ENCODE data around the gene MROH2A. TPM values are rescaled to one million over a fixed set of nuclear protein-coding genes. Genes with fewer than 3 reads are reported as not detected.

MROH2A gene
- total RNA-seq, 2 experiments from 2014 or later = not detected

- Mint-ChIP-seq H3K36me3 (ENCODE audit: low read depth) (no peaks in the 10 kb centered on the region), H3K9me3 (no peaks in the 10 kb centered on the region), H3K4me1 (ENCODE audit: low read depth) (no peaks in the 10 kb centered on the region), H3K27me3 (peaks cover 2% of the 10 kb centered on the region), H3K27ac (no peak overlapping the region), H3K4me3 (no peak overlapping the region)
- TF ChIP-seq CTCF (IDR thresholded peaks at IDR 0.05) = no peak
- intact Hi-C loops (cut with micrococcal nuclease) = no loop called here
- ChIA-PET POLR2A (no interaction called here), CTCF (no interaction called here)
- no peak for ATAC-seq
- no peak for DNase-seq
These were observed 45.6 kb downstream of the MROH2A start for GRCh38 chr2:233823731-233824121.

DNA sequence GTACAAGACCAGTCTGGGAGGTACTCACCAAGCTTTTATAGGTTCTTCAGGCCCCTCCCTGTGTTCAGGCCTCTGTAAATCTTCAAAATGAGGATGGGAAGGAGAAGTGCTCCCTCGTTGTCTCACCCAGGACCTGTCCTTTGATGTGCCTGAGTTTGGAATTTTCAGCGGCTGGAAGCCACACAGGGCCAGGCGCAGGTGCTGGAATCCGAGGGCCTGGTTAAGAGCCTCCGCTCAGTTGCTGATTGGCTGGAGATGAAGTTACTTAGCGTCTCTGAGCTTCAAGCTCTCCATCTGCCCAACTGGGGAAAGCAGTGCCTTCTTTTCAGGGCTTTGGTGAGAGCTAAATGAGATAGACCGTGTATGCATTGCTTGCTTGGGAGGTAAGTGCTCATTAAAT, 46.2 kb downstream of the MROH2A start:
- H3K4me3 Mint-ChIP-seq = no peak overlapping the region
- ChIA-PET CTCF (no interaction called here), POLR2A (no interaction called here)

GRCh38 chr2:233828546-233829192, 50.5 kb downstream of the MROH2A start:
- H3K27me3 Mint-ChIP-seq = peaks cover 2% of the 10 kb centered on the region
- intact Hi-C loops (cut with micrococcal nuclease) = no loop called here
- TF ChIP-seq CTCF (IDR thresholded peaks at IDR 0.05) = no peak
- no peak overlapping the region for H3K27ac Mint-ChIP-seq
- no peaks in the 10 kb centered on the region for H3K36me3 Mint-ChIP-seq (ENCODE audit: low read depth)
- no peaks in the 10 kb centered on the region for H3K4me1 Mint-ChIP-seq (ENCODE audit: low read depth)
- no peak overlapping the region for H3K4me3 Mint-ChIP-seq
- DNase-seq (no peak), ATAC-seq (no peak)
- CTCF ChIA-PET = no interaction called here
- H3K9me3 Mint-ChIP-seq = no peaks in the 10 kb centered on the region
- POLR2A ChIA-PET = no interaction called here

More for the DNA sequence above, 46.2 kb downstream of the MROH2A start:
- H3K27me3 Mint-ChIP-seq = peaks cover 2% of the 10 kb centered on the region
- H3K36me3 Mint-ChIP-seq (ENCODE audit: low read depth) = no peaks in the 10 kb centered on the region
- H3K27ac Mint-ChIP-seq = no peak overlapping the region
- no peaks in the 10 kb centered on the region for H3K4me1 Mint-ChIP-seq (ENCODE audit: low read depth)
- intact Hi-C loops (cut with micrococcal nuclease) = no loop called here
- ATAC-seq (no peak), DNase-seq (no peak)
- no peaks in the 10 kb centered on the region for H3K9me3 Mint-ChIP-seq
- no peak for TF ChIP-seq CTCF (IDR thresholded peaks at IDR 0.05)

- Mint-ChIP-seq H3K9me3 (no peaks in the 10 kb centered on the region), H3K4me3 (no peak overlapping the region), H3K27ac (no peak overlapping the region), H3K4me1 (ENCODE audit: low read depth) (no peaks in the 10 kb centered on the region), H3K36me3 (ENCODE audit: low read depth) (no peaks in the 10 kb centered on the region), H3K27me3 (peaks cover 2% of the 10 kb centered on the region)
- DNase-seq = no peak
- TF ChIP-seq CTCF (IDR thresholded peaks at IDR 0.05) = no peak
- ChIA-PET CTCF (no interaction called here), POLR2A (no interaction called here)
- ATAC-seq = no peak
- intact Hi-C loops (cut with micrococcal nuclease) = no loop called here
These were observed 51.3 kb downstream of the MROH2A start for GRCh38 chr2:233829193-233830110.

DNA sequence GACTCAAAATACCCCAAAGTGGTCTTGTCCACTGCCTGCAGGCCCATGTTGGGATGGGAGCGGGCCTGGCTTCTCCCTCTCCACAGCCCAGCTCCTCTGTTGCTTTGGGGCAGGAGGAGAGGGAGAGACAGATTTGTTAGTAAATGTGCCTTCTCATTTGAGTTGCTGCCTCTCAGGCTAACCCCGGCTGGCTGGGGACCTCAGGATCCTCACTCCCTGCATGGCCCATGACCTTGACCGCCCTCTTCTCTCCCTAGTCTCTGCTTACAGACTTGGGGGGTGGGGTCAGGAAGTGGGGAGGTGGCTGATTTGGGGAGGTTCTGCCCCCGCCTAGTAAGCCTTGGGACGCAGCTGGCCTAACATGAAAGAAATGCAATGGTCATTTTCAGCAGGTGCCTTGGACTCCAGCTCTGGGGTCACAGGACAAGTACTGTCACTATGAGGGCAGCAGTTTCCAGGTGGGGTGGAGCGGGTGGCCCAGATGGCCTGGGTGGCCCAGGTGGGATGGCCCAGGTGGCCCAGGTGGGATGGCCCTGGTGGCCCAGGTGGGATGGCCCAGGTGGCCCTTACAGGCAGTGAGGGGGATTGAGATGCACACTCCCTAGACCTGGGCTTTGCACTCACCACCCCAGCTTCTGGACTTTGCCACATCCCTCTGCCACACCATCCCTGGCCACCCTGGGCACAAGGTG, 52.1 kb downstream of the MROH2A start:
- no peak for ATAC-seq
- H3K27me3 Mint-ChIP-seq = peaks cover 2% of the 10 kb centered on the region

More for the DNA sequence above, 52.1 kb downstream of the MROH2A start:
- Mint-ChIP-seq H3K27ac (no peak overlapping the region), H3K9me3 (no peaks in the 10 kb centered on the region), H3K4me3 (no peak overlapping the region), H3K36me3 (ENCODE audit: low read depth) (peaks cover 6% of the 10 kb centered on the region), H3K4me1 (ENCODE audit: low read depth) (no peaks in the 10 kb centered on the region)
- CTCF ChIA-PET = no interaction called here
- intact Hi-C loops (cut with micrococcal nuclease) = no loop called here
- no peak for DNase-seq
- POLR2A ChIA-PET = no interaction called here
- no peak for TF ChIP-seq CTCF (IDR thresholded peaks at IDR 0.05)

Measured in activated CD8-positive, alpha-beta T cell treated with anti-CD3 and anti-CD28 coated beads for 36 hours (primary cell).